CD4-positive, alpha-beta T cell (primary cell): ENCODE results near the gene AQP1. TPM values are rescaled to one million over a fixed set of nuclear protein-coding genes. Genes with fewer than 3 reads are reported as not detected.

Experiments used
- ATAC-seq: fragments of 200-7000 bp; cut with Tn5 transposase; one replicate; pipeline ENCODE4 v1.10.0; 2022; ENCODE audit warnings: mild to moderate bottlenecking; ENCODE audit not compliant: poor library complexity
- CTCF ChIA-PET: fragments of 350-600 bp; sonication (Branson Sonifier 250); formaldehyde crosslinking; loops from one replicate; lab custom pipeline; 2021; ENCODE audit warnings: antibody characterized with exemption, inconsistent platforms; lab: Charles Lee
- POLR2A ChIA-PET: fragments of 350-600 bp; sonication (Branson Sonifier 250); formaldehyde crosslinking; loops from one replicate; lab custom pipeline; 2021; ENCODE audit warnings: antibody characterized with exemption, inconsistent platforms; lab: Charles Lee
- DNase-seq, 14 experiments: peaks; one replicate each; pipeline ENCODE4 v3.0.0-alpha.2; 2013 to 2020; ENCODE audit warnings: mixed read lengths in 2 of 14
- H3K27ac ChIP-seq, 2 donors: one replicate each; pipeline versions ENCODE4 v1.5.1 to v1.7.0; 2013; ENCODE audit warnings: low read length in 2 of 2, low read depth in 1 of 2, mild to moderate bottlenecking in 1 of 2
- H3K27me3 ChIP-seq, 2 experiments: 1 replicate in 1 of 2; 2 replicates in 1 of 2; pipeline versions ENCODE4 v1.6.1 to v1.7.0; 2013; ENCODE audit warnings: low read length in 2 of 2, control low read depth in 1 of 2, mild to moderate bottlenecking in 1 of 2, moderate library complexity in 1 of 2; ENCODE audit not compliant: insufficient read depth in 2 of 2, control insufficient read depth in 1 of 2
- H3K36me3 ChIP-seq: one replicate; pipeline ENCODE4 v1.6.1; 2013; ENCODE audit warnings: low read length, control low read depth; ENCODE audit not compliant: insufficient read depth
- H3K4me1 ChIP-seq: one replicate; pipeline ENCODE4 v1.6.1; 2013; ENCODE audit warnings: low read length, control low read depth; ENCODE audit not compliant: insufficient read depth
- H3K4me3 ChIP-seq: one replicate; pipeline ENCODE4 v1.5.1; 2013; ENCODE audit warnings: mild to moderate bottlenecking, low read length, moderate library complexity
- H3K9me3 ChIP-seq, 2 experiments: 1 replicate in 1 of 2; 2 replicates in 1 of 2; pipeline versions ENCODE4 v1.6.1 to v1.7.0; 2013; ENCODE audit warnings: low read length in 2 of 2, mild to moderate bottlenecking in 2 of 2, control low read depth in 1 of 2, moderate library complexity in 1 of 2; ENCODE audit not compliant: control insufficient read depth in 1 of 2, insufficient read depth in 1 of 2
- H3K27ac Mint-ChIP-seq: one replicate; pipeline ENCODE4 v1.8.0; 2020; ENCODE audit warnings: mixed read lengths
- H3K27me3 Mint-ChIP-seq: one replicate; pipeline ENCODE4 v1.8.0; 2021; ENCODE audit warnings: mixed read lengths
- H3K36me3 Mint-ChIP-seq: one replicate; pipeline ENCODE4 v1.8.0; 2021; ENCODE audit warnings: low read depth, mixed read lengths
- H3K4me1 Mint-ChIP-seq: one replicate; pipeline ENCODE4 v1.8.0; 2021; ENCODE audit warnings: low read depth, mixed read lengths
- H3K4me3 Mint-ChIP-seq: one replicate; pipeline ENCODE4 v1.8.0; 2020; ENCODE audit warnings: mild to moderate bottlenecking, mixed read lengths
- H3K9me3 Mint-ChIP-seq: one replicate; pipeline ENCODE4 v1.8.0; 2020; ENCODE audit warnings: mixed read lengths
- CTCF ChIP-seq: fragments of 200-600 bp; IDR thresholded peaks from one replicate; pipeline ENCODE4 v1.8.0; 2022; ENCODE audit warnings: antibody characterized with exemption, mild to moderate bottlenecking
- intact Hi-C, 2 experiments: fragments of 100-400 bp; cut with DNase I in 1 of 2; cut with micrococcal nuclease in 1 of 2; formaldehyde crosslinking; loops; one replicate each; pipeline versions ENCODE4 v1.15.1 to v1.9.0; 2023 to 2025; cut with DNase I, micrococcal nuclease
- total RNA-seq, 174 experiments: library from RNA in 2 of 174; stranded (reverse) in 2 of 174; gene quantifications; one replicate each; pipeline ENCODE4 v1.2.3 and lab custom pipeline; 2021 to 2026

The AQP1 gene
- total RNA-seq, 2 experiments from 2014 or later: 0.17 to 0.22 TPM

GRCh38 chr7:30864101-30864500 lies 47.6 kb upstream of the AQP1 start:
- DNase-seq: no peak
- H3K9me3 Mint-ChIP-seq: no peaks in the 10 kb centered on the region
- Histone ChIP-seq H3K4me3 (no peak overlapping the region), H3K36me3 (no peaks in the 10 kb centered on the region), H3K27me3 (no peaks in the 10 kb centered on the region), H3K9me3 (no peaks in the 10 kb centered on the region), H3K4me1 (no peaks in the 10 kb centered on the region), H3K27ac (no peak overlapping the region)
- CTCF ChIA-PET: no interaction called here
- H3K4me1 Mint-ChIP-seq: no peaks in the 10 kb centered on the region
- no peak overlapping the region for H3K27ac Mint-ChIP-seq
- H3K4me3 Mint-ChIP-seq: no peak overlapping the region
- intact Hi-C loops: no loop called here
- ATAC-seq: no peak
- POLR2A ChIA-PET: no interaction called here
- H3K27me3 Mint-ChIP-seq: no peaks in the 10 kb centered on the region
- TF ChIP-seq CTCF: no peak
- no peaks in the 10 kb centered on the region for H3K36me3 Mint-ChIP-seq

- ChIA-PET CTCF (no interaction called here), POLR2A (no interaction called here)
- ATAC-seq: no peak
These were observed 46.6 kb upstream of the AQP1 start for GRCh38 chr7:30865076-30865475.

GRCh38 chr7:30865821-30866220 lies 45.8 kb upstream of the AQP1 start:
- CTCF ChIA-PET: no interaction called here
- intact Hi-C loops: no loop called here
- no peak overlapping the region for H3K4me3 ChIP-seq

More at GRCh38 chr7:30865076-30865475, 46.6 kb upstream of the AQP1 start:
- TF ChIP-seq CTCF: no peak
- Histone ChIP-seq H3K4me1 (no peaks in the 10 kb centered on the region), H3K4me3 (no peak overlapping the region), H3K9me3 (no peaks in the 10 kb centered on the region), H3K27ac (no peak overlapping the region), H3K27me3 (no peaks in the 10 kb centered on the region), H3K36me3 (no peaks in the 10 kb centered on the region)
- intact Hi-C loops: no loop called here
- Mint-ChIP-seq H3K4me3 (no peak overlapping the region), H3K27ac (no peak overlapping the region), H3K9me3 (no peaks in the 10 kb centered on the region), H3K36me3 (no peaks in the 10 kb centered on the region), H3K27me3 (no peaks in the 10 kb centered on the region), H3K4me1 (no peaks in the 10 kb centered on the region)
- no peak for DNase-seq

More at GRCh38 chr7:30865821-30866220, 45.8 kb upstream of the AQP1 start:
- Mint-ChIP-seq H3K27ac (no peak overlapping the region), H3K27me3 (no peaks in the 10 kb centered on the region), H3K9me3 (no peaks in the 10 kb centered on the region), H3K4me3 (no peak overlapping the region), H3K36me3 (no peaks in the 10 kb centered on the region), H3K4me1 (no peaks in the 10 kb centered on the region)
- POLR2A ChIA-PET: no interaction called here
- Histone ChIP-seq H3K27ac (no peak overlapping the region), H3K4me1 (no peaks in the 10 kb centered on the region), H3K36me3 (no peaks in the 10 kb centered on the region), H3K9me3 (no peaks in the 10 kb centered on the region), H3K27me3 (no peaks in the 10 kb centered on the region)
- TF ChIP-seq CTCF: no peak
- DNase-seq (no peak), ATAC-seq (no peak)
